Peyer's patch (tissue), 4 donors: ENCODE results near the gene ZNRF1.

Source experiments
- CTCF ChIP-seq, 6 experiments: fragments of 450-650 bp in 4 of 6; fragments of 200-600 bp in 2 of 6; sonication (generic) in 1 of 6; IDR thresholded peaks; one replicate each; pipeline ENCODE4 v1.5.1; 2017 to 2019; ENCODE audit warnings: antibody characterized with exemption in 6 of 6, mild to moderate bottlenecking in 3 of 6, moderate library complexity in 1 of 6
- POLR2A ChIP-seq, 2 donors: fragments of 450-650 bp; IDR thresholded peaks; one replicate each; pipeline ENCODE4 v1.5.1; 2017; ENCODE audit warnings: antibody characterized with exemption in 2 of 2, mild to moderate bottlenecking in 2 of 2, moderate library complexity in 2 of 2

GRCh38 chr16:75147968-75148310 lies 149.1 kb downstream of the ZNRF1 start:
- TF ChIP-seq CTCF (IDR thresholded peaks at IDR 0.05): no peak
- no peak for TF ChIP-seq POLR2A (IDR thresholded peaks at IDR 0.05)
